T-helper 1 cell treated with Interleukin-12 subunit alpha and Interleukin-12 subunit beta and Interleukin-4 antibody, amounts not matched to agents 30 μg/mL and 1 μg/mL, for 36 hours (primary cell): ENCODE data around the gene C1QTNF8.

Experiments used
- H3K27ac Mint-ChIP-seq: one replicate; pipeline ENCODE4 v1.8.0; 2021; ENCODE audit warnings: mild to moderate bottlenecking, mixed read lengths
- H3K27me3 Mint-ChIP-seq: one replicate; pipeline ENCODE4 v1.8.0; 2021; ENCODE audit warnings: low read depth, mixed read lengths
- H3K36me3 Mint-ChIP-seq: one replicate; pipeline ENCODE4 v1.8.0; 2021; ENCODE audit warnings: low read depth, mixed read lengths
- H3K4me1 Mint-ChIP-seq: one replicate; pipeline ENCODE4 v1.8.0; 2021; ENCODE audit warnings: low read depth, mixed read lengths
- H3K4me3 Mint-ChIP-seq: one replicate; pipeline ENCODE4 v1.8.0; 2021; ENCODE audit warnings: mild to moderate bottlenecking, moderate library complexity, mixed read lengths
- H3K9me3 Mint-ChIP-seq: one replicate; pipeline ENCODE4 v1.8.0; 2021; ENCODE audit warnings: mixed read lengths

Gene C1QTNF8

GRCh38 chr16:1121009-1121408 is 25.0 kb upstream of the C1QTNF8 start:
- Mint-ChIP-seq H3K27me3 (no peaks in the 10 kb centered on the region), H3K27ac (no peak overlapping the region), H3K4me3 (no peak overlapping the region), H3K36me3 (no peaks in the 10 kb centered on the region), H3K4me1 (no peaks in the 10 kb centered on the region), H3K9me3 (no peaks in the 10 kb centered on the region)

GRCh38 chr16:1120577-1120941 is 24.5 kb upstream of the C1QTNF8 start:
- Mint-ChIP-seq H3K27ac (no peak overlapping the region), H3K27me3 (no peaks in the 10 kb centered on the region), H3K9me3 (no peaks in the 10 kb centered on the region), H3K4me1 (no peaks in the 10 kb centered on the region), H3K36me3 (no peaks in the 10 kb centered on the region), H3K4me3 (no peak overlapping the region)

GRCh38 chr16:1119766-1120576 is 23.9 kb upstream of the C1QTNF8 start:
- H3K27ac Mint-ChIP-seq: no peak overlapping the region
- no peak overlapping the region for H3K4me3 Mint-ChIP-seq
- H3K36me3 Mint-ChIP-seq: no peaks in the 10 kb centered on the region

GRCh38 chr16:1119129-1119528 is 23.1 kb upstream of the C1QTNF8 start:
- H3K4me3 Mint-ChIP-seq: no peak overlapping the region
- no peaks in the 10 kb centered on the region for H3K36me3 Mint-ChIP-seq
- no peaks in the 10 kb centered on the region for H3K9me3 Mint-ChIP-seq
- no peak overlapping the region for H3K27ac Mint-ChIP-seq
- no peaks in the 10 kb centered on the region for H3K27me3 Mint-ChIP-seq
- H3K4me1 Mint-ChIP-seq: no peaks in the 10 kb centered on the region

More at GRCh38 chr16:1119766-1120576, 23.9 kb upstream of the C1QTNF8 start:
- no peaks in the 10 kb centered on the region for H3K4me1 Mint-ChIP-seq
- H3K9me3 Mint-ChIP-seq: no peaks in the 10 kb centered on the region
- H3K27me3 Mint-ChIP-seq: no peaks in the 10 kb centered on the region

GRCh38 chr16:1117926-1118325 is 21.9 kb upstream of the C1QTNF8 start:
- H3K4me1 Mint-ChIP-seq: no peaks in the 10 kb centered on the region
- no peak overlapping the region for H3K27ac Mint-ChIP-seq
- H3K4me3 Mint-ChIP-seq: no peak overlapping the region

GRCh38 chr16:1117176-1117900 is 21.3 kb upstream of the C1QTNF8 start:
- H3K27me3 Mint-ChIP-seq: no peaks in the 10 kb centered on the region
- no peaks in the 10 kb centered on the region for H3K9me3 Mint-ChIP-seq
- H3K4me1 Mint-ChIP-seq: no peaks in the 10 kb centered on the region
- no peak overlapping the region for H3K4me3 Mint-ChIP-seq
- no peaks in the 10 kb centered on the region for H3K36me3 Mint-ChIP-seq
- no peak overlapping the region for H3K27ac Mint-ChIP-seq

More at GRCh38 chr16:1117926-1118325, 21.9 kb upstream of the C1QTNF8 start:
- Mint-ChIP-seq H3K9me3 (no peaks in the 10 kb centered on the region), H3K27me3 (no peaks in the 10 kb centered on the region), H3K36me3 (no peaks in the 10 kb centered on the region)

GRCh38 chr16:1116693-1117077 is 20.6 kb upstream of the C1QTNF8 start:
- Mint-ChIP-seq H3K9me3 (no peaks in the 10 kb centered on the region), H3K27ac (no peak overlapping the region), H3K4me1 (no peaks in the 10 kb centered on the region), H3K27me3 (no peaks in the 10 kb centered on the region), H3K36me3 (no peaks in the 10 kb centered on the region), H3K4me3 (no peak overlapping the region)

GRCh38 chr16:1113889-1114526 is 18.0 kb upstream of the C1QTNF8 start:
- no peaks in the 10 kb centered on the region for H3K36me3 Mint-ChIP-seq
- no peaks in the 10 kb centered on the region for H3K4me1 Mint-ChIP-seq
- no peaks in the 10 kb centered on the region for H3K27me3 Mint-ChIP-seq
- no peak overlapping the region for H3K27ac Mint-ChIP-seq
- H3K9me3 Mint-ChIP-seq: no peaks in the 10 kb centered on the region
- no peak overlapping the region for H3K4me3 Mint-ChIP-seq

GRCh38 chr16:1113489-1113888 is 17.4 kb upstream of the C1QTNF8 start:
- H3K4me1 Mint-ChIP-seq: no peaks in the 10 kb centered on the region

GRCh38 chr16:1112506-1113184 is 16.6 kb upstream of the C1QTNF8 start:
- Mint-ChIP-seq H3K4me3 (no peak overlapping the region), H3K4me1 (no peaks in the 10 kb centered on the region), H3K27ac (no peak overlapping the region), H3K9me3 (no peaks in the 10 kb centered on the region), H3K36me3 (no peaks in the 10 kb centered on the region), H3K27me3 (no peaks in the 10 kb centered on the region)

More at GRCh38 chr16:1113489-1113888, 17.4 kb upstream of the C1QTNF8 start:
- Mint-ChIP-seq H3K4me3 (no peak overlapping the region), H3K36me3 (no peaks in the 10 kb centered on the region), H3K27ac (no peak overlapping the region), H3K9me3 (no peaks in the 10 kb centered on the region), H3K27me3 (no peaks in the 10 kb centered on the region)

GRCh38 chr16:1109648-1110047 is 13.6 kb upstream of the C1QTNF8 start:
- Mint-ChIP-seq H3K4me1 (no peaks in the 10 kb centered on the region), H3K27ac (peak overlapping the region; percentile 74), H3K9me3 (no peaks in the 10 kb centered on the region), H3K4me3 (no peak overlapping the region), H3K27me3 (no peaks in the 10 kb centered on the region), H3K36me3 (no peaks in the 10 kb centered on the region)

- Mint-ChIP-seq H3K27ac (no peak overlapping the region), H3K4me1 (no peaks in the 10 kb centered on the region), H3K4me3 (no peak overlapping the region), H3K27me3 (no peaks in the 10 kb centered on the region), H3K36me3 (no peaks in the 10 kb centered on the region), H3K9me3 (no peaks in the 10 kb centered on the region)
Observed at GRCh38 chr16:1108299-1109252, 12.5 kb upstream of the C1QTNF8 start.

GRCh38 chr16:1107731-1108130 is 11.7 kb upstream of the C1QTNF8 start:
- Mint-ChIP-seq H3K4me3 (no peak overlapping the region), H3K27ac (no peak overlapping the region), H3K36me3 (no peaks in the 10 kb centered on the region), H3K27me3 (no peaks in the 10 kb centered on the region), H3K4me1 (no peaks in the 10 kb centered on the region), H3K9me3 (no peaks in the 10 kb centered on the region)
